LNCaP clone FGC (cell line): ENCODE measurements around the gene DNAH2.

Experiments
- DNase-seq: peaks from one replicate; pipeline ENCODE4 v3.0.0-alpha.2; 2011; ENCODE audit warnings: low read depth
- H3K4me3 ChIP-seq: 2 replicates; pipeline ENCODE4 v1.5.1; 2011; ENCODE audit warnings: mild to moderate bottlenecking, low read depth, low read length, control low read depth
- TF ChIP-seq, protein P1 (sequence below): IDR thresholded peaks from 2 replicates; pipeline ENCODE4 v1.5.1; 2012; ENCODE audit warnings: mild to moderate bottlenecking; ENCODE audit not compliant: control insufficient read depth, insufficient read depth; ENCODE audit errors: extremely low read depth

DNAH2 gene

DNA sequence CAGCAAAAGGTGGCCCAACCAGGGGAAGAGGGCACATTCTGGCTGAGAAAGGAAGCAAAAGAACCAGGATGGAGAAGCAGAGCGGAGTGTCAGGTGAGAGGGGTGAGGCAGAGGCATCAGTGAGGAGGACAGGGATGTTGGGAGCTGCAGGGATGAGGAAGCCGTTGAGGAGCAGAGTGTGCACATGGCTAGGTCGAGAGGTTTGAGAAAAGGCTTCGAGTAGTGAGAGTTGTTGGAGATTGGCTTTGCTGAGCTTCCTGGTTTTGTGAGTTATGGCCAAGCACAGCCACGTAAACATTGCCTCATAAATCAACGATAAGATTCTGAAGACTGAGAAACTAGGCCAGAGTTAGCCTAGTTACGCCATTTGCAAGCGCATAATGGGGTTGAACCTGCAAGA lies 26.9 kb downstream of the DNAH2 start:
- TF ChIP-seq, protein P1, sequence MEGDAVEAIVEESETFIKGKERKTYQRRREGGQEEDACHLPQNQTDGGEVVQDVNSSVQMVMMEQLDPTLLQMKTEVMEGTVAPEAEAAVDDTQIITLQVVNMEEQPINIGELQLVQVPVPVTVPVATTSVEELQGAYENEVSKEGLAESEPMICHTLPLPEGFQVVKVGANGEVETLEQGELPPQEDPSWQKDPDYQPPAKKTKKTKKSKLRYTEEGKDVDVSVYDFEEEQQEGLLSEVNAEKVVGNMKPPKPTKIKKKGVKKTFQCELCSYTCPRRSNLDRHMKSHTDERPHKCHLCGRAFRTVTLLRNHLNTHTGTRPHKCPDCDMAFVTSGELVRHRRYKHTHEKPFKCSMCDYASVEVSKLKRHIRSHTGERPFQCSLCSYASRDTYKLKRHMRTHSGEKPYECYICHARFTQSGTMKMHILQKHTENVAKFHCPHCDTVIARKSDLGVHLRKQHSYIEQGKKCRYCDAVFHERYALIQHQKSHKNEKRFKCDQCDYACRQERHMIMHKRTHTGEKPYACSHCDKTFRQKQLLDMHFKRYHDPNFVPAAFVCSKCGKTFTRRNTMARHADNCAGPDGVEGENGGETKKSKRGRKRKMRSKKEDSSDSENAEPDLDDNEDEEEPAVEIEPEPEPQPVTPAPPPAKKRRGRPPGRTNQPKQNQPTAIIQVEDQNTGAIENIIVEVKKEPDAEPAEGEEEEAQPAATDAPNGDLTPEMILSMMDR, result no peak
- no peak for DNase-seq
- H3K4me3 ChIP-seq, result no peak overlapping the region

DNA sequence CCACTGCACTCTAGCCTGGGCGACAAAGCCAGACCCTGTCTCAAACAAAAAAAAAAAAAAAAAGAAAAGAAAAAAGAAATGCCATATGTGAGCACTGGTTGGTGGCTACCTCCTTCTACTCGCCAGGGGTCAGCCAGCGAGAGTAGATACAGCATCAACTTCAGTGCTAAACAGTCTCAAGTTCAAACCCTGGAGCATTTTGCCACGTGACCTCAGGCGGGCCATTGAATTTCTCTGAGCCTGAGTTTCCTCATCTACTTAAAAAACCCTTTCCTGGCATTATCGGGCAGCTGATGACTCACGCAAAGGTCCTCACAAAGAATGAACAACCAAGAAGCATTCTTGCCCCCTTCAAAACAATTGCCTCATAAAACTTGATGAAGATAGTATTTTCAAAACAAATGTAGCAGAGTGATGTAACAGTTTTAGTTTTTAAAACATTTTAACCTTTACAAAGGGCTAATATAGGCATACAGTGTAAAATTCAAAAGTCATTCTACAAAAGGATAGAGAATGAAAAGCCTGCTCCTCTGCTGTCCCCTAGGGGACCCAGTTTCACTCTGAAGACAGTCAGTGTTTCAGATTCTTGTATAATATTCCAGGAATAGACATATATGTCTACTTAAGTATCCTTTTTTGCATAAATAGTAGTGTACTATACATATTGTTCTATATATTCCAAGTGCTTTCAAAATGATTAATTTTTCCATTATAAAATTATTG lies 28.4 kb downstream of the DNAH2 start:
- TF ChIP-seq, protein P1, result no peak
- no peak overlapping the region for H3K4me3 ChIP-seq
- DNase-seq, result no peak

DNA sequence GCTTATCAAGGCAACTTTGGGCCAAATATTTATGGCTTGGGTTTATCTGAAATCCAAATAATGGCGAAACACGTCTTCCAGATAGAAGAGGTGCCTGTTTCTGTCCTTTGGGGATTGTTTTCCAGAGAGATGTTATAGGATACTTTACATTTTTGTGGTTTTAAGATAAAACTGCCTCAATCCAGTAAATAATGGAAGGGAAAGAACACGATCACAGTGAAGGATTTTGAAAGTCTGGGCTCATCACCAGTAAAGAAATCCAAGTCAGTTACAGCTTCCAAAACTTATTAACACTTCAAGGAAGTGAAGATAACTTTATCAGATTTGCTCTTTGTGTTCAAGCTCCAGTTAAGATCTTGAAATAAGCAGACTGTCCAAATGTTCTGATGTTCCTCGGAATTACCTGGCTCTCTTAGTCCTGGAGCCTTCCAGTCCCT lies 30.1 kb downstream of the DNAH2 start:
- no peak for DNase-seq
- TF ChIP-seq, protein P1, result no peak
- H3K4me3 ChIP-seq, result no peak overlapping the region

DNA sequence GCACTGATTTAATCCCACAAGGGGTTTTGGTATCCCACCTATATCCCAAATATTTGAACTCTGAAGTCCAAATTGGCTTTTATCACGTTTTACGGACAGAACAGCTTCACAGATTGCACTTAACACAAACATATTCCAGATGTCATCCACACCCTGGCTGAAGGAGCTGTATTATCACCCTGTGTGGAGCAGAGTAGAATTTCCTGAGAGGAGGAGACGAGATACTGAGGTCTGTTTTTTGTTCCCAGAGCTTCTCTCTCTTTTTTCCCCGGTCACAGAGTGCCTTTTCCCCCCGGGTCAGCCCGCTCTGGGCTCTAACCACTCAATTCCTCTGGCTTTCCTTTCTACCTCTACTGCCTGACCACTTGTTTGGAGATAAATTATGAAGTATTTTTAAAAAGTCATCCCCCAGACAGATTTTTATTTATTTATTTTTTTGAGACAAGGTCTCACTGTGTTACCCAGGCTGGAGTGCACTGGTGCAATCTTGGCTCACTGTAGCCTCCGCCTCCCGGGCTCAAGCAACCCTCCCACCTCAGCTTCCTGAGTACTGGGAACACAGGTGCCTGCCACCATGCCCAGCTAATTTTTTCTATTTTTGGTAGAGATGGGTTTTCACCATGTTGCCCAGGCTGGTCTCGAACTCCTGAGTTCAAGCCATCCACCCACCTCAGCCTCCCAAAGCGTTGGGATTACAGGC lies 30.7 kb downstream of the DNAH2 start:
- H3K4me3 ChIP-seq, result no peak overlapping the region
- TF ChIP-seq, protein P1, result no peak
- no peak for DNase-seq

DNA sequence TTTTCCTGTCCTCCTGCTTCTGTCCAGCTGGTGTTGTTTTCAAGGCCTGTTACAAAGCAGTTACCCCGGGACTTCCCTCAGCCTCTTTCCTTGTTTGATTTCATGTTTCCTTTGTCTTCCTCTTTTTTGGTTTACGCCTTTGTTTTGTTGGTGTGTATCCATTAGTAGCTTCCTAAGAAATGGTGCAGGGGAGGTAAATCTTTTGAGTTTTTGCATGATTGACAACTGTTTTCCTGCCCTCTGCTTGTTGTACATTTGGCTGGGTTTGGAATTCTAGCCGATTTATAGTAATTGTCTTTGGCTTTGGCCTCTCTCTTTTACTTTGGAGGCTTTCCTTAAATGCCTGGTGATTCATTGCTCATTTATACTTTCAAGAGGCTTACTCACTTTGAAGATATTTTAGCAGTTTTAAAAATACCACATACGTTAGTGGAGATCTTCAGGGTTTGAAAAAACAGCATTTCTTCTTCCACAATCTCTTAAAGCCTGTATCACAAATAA lies 32.8 kb downstream of the DNAH2 start:
- DNase-seq, result no peak
- TF ChIP-seq, protein P1, result no peak
- no peak overlapping the region for H3K4me3 ChIP-seq

DNA sequence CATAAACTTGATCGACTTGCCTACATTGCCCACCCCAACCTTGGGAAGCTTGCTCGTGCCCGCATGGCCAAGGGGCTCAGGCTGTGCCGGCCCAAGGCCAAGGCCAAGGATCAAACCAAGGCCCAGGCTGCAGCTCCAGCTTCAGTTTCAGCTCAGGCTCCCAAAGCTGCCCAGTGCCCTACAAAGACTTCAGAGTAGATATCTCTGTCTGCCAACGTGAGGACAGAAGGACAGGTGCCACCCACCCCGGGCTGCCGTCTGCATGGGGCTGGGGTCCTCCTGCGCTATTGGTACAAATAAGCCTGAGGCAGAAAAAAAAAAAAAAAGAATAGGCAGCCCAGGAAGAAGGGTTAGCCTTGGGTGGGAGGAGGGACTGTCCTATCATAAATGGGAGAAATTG lies 37.1 kb downstream of the DNAH2 start:
- no peak overlapping the region for H3K4me3 ChIP-seq
- TF ChIP-seq, protein P1, result no peak
- no peak for DNase-seq
